ENCODE results near the gene ZNF469.
A peak's percentile ranks its signal among the peaks of the same experiment; 100 is the strongest.
"Not testable (repeated sequence)": the region's sequence is repeated elsewhere in the genome, so short reads cannot be mapped to it uniquely, and the experiment has no call there.

The ZNF469 gene

DNA sequence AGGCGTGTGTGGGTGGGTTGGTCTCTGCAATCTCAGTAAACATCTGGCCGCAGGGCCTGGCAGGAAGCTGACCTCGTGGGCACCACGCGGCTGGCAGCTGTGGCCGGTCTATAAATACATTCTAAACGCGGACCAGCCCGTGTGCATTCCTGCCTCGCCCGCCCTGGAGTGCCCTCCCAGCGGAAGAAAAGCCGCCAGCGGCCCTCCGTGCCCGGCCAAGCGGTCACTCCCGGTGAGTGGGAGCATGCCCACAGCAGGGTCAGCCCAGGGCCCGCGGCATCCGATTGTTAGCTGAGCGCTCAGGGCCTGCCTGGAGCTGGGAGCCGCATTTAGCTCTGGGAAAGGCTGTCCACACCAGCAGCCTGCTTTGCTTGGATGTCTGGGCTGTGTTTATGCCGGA is 10.3 kb downstream of the ZNF469 start:
- DNase-seq (ENCODE audit: low read depth) = no peak

DNA sequence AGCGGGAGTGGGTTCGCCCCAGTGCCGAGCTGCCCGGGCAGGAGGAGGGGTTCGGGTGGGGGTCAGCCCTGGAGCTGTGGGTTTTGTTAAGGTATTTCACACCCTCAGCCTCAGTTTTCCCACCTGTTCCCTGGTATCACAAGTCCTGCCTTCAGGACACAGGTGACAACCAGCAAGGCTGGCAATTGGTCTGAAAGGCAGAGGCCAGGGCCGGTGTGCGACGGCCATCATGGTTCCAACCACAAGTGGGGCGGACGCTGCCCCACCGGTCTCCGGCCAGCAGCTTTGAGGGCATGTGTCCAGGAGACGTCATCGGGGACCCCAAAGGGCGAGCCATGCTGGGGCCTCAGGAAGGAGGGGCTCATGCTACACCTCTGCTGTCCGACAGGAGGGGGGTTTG is 10.8 kb downstream of the ZNF469 start:
- DNase-seq (ENCODE audit: low read depth) = no peak

DNA sequence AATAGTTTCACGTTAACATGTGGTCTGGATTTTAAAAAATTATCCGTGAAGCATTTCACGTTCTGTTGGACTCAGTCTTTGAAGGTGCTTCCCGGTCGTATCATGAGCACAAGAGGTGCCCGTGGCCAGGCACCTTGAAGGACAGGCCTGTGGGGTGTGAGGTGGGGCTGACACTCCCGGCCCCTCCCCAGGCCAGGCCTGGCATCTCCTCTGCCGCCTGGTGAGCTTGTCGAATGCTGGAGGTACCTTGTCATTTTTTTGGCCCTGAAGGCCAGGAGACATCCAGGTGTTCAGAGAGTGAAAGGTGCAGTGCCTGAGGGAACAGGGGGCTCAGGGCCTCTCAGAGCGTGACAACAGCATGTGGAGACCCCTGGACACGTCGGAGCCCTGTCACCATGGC is 11.7 kb downstream of the ZNF469 start:
- DNase-seq (ENCODE audit: low read depth) = no peak

DNA sequence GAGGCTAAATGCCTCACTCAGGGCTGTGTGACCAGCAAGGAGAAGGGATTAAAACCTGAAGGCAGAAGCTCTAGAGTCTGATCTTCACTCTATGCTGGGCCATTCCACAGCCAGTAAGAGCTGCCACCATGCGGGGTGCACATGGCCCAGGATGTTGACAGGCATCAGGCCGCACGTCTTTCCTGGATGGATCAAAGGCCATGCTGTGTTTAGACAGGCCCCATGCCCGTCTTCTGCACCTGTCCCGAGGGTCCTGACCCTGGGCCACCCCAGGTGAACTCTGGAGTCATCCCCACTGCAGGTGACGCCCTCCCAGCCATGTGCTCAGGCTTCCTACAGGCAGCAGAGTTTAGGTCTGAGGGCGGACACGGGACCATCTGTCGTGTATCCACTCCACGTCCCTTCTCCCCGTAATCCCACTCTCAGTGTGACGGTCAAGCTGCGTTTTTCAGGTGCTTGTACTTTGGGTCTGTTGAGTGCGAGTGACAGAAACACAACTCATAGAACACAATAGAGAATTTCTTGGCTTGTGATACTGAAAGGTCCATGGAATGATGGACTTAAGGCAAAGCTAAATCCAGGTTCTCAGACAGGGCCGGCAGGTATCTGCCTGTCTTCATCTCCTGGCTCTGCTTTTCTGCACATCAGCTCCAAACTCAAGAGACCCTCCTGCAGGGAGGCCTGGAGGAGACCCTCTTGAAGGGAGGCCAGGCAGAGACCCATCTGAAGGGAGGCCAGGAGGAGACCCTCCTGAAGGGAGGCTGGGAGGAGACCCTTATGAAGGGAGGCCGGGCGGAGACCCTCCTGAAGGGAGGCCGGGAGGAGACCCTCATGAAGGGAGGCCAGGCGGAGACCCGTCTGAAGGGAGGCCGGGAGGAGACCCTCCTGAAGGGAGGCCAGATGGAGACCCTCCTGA is 13.2 kb downstream of the ZNF469 start:
- no peak for DNase-seq (ENCODE audit: low read depth)

DNA sequence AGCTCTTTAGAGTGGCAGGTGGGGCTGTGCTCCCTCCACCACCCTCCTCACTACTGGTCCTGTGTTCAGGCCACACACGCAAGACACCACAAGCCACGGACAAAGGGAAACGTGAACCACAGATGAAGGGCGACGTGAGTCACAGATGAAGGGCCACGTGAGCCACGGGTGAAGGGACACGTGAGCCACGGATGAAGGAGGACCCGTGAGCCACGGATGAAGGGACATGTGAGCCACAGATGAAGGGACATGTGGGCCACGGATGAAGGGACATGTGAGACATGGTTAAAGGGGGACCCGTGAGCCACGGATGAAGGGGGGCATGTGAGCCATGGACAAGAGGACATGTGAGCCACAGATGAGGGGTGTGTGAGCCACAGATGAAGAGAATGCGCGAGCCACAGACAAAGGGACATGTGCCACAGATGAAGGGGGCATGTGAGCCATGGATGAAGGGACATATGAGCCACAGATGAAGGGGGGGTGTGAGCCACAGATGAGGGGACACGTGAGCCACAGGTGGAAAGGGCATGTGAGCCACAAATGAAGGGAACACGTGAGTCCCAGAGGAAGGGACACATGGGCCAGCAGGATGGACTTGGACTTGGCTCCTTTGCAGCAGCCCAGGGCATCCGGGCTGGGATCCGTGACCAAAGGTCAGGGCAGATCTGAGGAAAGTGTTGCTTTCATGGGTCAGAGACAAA is 15.6 kb downstream of the ZNF469 start:
- DNase-seq (ENCODE audit: low read depth) = no peak

DNA sequence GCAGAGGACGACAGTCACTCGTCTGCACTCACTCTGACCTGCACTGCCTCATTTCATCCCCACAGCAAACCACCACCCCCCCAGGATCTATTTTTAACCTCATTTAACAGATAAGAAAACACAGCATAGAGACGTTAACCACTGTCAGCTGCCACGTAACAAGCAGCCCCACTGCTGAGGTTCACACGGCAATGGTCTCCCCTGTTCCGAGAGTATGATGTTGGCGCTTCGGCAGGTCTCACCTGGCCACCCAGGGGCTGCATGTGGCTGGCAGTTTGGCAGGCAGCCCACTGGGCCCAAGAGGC is 16.1 kb downstream of the ZNF469 start:
- DNase-seq (ENCODE audit: low read depth) = peak; percentile 19

DNA sequence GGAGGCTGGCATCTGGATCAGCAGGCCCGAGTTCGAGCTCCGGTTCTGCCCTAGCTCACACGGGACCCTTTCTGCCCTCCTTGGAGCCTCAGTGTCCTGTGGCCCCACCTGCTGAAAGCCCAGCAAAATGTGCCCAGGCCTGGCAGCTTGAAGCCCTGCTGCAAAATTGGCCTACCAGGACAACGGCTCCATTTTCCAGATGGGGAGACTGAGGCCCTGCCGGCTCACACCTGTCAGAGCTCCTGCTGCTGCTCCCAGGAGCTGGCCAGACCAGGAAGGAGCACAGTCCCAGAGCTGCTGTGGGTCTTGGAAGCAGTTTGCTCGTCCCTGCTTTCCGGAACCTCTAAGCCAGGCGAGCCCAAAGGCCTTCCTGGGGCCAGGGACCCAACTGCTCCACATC is 17.4 kb downstream of the ZNF469 start:
- DNase-seq (ENCODE audit: low read depth) = no peak

DNA sequence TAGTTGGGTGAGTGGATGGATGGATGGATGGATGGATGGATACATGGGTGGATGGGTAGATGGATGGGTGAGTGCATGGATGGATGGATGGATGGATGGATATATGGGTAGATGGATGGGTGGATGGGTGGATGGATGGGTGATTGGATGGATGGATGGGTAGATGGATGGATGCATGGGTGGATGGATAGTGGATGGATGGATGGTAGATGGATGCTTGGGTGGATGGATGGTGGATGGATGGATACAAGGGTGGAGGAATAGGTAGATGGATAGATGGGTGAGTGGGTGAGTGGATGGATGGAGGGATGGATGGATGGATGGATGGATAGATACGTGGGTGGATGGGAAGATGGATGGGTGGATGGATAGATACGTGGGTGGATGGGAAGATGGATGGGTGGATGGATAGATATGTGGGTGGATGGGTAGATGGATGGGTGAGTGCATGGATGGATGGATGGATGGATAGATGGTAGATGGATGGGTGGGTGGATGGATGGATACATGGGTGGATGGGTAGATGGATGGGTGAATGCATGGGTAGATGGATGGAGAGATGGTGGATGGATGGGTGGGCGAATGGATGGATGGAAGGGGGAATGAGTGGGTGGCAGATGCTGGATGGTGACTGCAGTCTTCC is 19.0 kb downstream of the ZNF469 start:
- no peak for DNase-seq (ENCODE audit: low read depth)

DNA sequence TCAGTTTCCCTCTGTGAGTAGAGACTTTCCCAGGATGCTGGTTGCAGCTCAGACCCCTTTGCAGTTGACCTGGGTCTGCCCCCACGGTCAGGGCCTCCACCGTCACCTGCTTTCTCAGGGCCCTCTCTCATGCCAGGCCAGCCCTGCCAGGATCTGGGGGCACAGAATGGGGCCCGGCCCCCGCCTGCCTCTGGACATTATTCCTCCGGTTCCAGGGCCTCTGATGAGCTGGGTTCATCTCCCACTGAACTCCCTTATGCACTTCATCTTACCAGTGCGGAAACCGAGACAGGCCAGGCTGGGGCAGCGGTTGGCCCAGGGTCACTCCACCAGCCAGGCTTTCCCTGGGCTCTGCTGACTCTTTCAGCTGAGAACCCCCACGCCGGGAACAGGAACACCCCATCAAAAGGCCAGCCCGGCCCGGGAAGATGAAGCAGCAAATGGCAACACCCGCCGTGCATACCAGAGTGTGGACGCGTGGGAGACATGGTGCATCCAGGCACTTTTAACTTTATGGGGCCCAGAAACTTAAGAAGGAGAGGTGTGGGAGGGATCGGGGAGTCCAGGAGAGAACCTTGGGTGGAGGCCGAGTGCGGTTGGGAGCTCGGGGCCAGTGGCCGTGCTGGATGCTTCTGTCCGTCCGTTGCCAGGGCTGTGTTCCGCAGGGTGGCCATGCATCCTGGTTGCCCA is 19.9 kb downstream of the ZNF469 start:
- DNase-seq (ENCODE audit: low read depth) = peak; percentile 10

DNA sequence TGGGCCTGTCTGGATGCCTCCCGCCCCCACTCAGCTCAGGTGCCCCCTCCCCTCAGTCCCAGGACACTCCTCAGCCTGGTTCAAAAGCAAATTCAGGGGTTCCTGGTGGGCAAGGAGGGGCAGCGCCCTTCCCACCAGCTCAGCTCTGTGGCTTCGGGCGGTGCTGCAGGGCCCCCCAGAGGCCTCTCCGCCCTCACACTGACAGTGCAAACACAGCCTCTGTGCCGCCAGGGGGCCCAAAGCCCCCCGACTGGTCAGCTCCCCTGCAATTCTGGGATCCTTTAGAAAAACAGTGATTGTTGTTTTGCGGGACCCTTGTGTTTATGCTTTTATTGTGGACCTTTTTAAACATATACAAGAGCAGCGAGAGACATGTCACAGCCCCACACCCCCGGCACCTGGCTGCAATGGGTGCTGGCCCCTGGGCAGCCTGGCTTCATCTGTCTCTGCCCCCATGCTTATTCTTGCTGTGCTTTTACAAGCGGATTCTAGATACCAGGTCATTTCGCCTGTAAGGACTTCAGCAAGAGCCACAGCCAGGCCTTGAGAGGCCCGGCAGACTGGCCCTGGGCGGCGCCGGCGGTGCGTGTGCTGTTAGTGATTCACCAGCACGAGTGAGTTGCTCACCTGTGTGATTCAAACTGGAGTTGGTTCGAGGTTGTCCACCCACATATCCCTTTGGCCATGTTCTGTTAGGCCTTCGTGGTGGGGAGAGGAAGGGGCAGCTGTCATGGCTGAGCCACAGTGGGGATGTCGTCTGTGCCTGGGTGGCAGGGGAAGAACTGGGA is 21.2 kb downstream of the ZNF469 start:
- DNase-seq (ENCODE audit: low read depth) = no peak

DNA sequence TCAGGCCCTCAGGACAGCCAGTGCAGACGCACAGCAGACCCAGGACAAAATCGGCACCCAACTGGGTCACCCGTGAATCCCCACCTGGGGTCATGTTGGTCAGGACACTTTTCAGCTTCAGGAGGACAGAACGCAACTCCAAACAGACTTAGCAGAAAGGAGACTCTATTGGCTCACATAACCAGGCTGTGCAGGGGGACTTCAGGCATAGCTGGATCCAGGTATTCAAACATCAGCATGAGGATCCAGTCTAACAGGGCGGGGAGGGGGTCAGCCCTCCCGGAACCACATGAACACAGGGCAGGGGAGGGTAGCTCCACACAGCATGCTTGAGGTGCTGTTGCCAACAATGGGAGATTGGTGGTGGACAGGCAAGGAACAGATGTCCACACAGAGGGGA is 22.0 kb downstream of the ZNF469 start:
- DNase-seq (ENCODE audit: low read depth) = no peak

DNA sequence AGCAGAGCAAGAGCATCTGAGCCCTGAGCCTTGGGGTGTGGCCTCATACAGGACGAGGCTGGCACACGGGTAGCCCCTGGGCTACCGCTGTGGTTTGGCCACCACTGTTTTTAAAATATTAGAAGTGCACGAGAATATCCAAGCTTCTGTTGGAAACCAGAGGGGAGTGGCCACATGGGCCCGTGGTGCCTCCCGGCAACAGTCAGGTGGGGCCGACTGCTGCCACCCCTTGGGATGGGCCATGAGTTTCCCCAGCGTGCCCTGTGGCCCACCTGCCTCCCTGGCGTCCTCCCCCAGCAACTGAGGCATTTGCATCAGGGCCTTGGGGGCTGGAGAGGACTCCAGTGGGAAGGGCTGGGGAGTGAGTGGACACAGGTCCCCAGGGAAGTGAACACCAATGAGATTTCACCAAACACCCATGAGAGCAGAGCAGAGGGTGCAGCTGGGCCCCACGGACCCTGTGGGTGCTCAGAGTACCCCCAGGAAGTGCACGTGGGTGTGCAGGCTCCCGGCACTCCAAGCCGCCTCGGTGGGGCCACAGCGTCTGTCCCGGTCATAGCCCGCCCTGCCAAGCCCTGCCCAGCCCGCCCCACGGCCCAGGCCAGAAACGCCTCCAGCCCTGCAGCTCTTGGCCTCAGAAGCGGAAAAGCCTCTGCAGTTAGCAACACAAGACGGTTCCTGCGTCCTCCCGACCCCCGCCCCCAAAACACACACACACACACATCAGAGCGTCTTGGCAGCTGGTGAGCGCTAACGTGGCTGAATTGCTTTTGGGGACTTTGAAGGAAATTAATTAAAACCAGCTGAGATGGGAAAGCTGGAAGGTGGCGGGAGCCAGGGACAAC is 22.7 kb downstream of the ZNF469 start:
- DNase-seq (ENCODE audit: low read depth) = peak; percentile 44

DNA sequence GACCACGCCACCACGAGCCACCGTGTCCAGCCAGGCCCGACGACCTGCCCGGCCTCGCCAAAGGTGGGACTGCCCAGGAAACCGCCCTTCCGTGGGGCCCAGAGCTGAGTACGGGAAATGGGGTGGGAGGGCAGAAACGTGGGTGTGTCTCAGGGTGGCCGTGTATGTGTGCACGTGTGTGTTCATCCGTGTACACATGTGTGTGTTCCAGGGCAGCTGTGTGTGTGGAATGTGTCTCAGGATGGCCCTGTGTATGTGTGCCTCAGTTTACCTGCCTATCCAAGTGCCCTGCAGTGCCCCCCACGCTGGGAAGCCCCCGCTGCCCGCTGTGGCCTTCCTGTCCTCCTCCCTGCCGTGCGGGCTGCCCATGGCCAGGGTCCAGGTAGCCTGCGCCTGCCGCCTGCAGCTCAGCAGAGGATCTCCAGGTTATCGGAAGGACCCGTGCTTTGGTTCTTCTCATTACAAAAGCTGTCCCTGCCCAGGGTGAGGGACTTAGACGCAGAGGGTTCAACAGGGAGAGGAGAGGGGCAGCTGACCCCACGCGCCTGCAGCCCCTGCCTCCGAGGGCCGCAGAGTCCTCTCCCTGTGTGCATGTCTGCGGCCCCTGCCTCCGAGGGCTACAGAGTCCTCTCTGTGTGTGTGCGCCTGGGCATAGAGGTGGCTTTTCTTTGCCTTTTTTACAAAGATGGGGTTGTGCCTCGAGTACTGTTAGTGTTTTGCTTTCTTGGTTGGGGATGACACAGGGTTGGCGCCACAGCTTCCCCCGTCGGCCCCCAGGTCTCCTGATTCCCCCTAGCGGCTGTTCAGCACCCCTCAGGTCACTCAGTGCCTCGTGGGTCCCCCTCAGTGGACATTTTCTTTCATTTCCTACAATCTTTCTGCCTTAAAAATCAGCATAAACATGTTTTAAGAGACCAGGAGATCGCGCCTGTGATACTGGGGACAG is 23.6 kb downstream of the ZNF469 start:
- no peak for DNase-seq (ENCODE audit: low read depth)

DNA sequence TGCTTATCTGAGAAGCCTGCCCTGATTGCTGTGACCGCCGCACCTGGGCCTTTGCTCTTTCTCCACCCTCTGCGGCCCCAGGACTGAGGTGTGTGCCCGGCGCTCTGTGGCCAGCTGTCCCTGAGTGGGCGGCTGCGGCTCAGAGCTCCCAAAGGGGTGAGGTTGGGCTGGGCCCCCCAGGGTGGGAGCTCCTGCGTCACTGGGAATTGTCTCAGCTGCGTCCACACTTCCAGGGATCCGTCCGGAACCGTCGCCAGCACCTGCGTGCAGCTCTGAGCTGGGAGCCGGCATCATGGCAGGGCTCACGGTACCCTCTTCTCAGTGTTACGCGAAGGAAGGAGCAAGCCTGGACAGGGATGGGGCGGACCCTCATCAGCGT is 24.3 kb downstream of the ZNF469 start:
- DNase-seq (ENCODE audit: low read depth) = no peak

DNA sequence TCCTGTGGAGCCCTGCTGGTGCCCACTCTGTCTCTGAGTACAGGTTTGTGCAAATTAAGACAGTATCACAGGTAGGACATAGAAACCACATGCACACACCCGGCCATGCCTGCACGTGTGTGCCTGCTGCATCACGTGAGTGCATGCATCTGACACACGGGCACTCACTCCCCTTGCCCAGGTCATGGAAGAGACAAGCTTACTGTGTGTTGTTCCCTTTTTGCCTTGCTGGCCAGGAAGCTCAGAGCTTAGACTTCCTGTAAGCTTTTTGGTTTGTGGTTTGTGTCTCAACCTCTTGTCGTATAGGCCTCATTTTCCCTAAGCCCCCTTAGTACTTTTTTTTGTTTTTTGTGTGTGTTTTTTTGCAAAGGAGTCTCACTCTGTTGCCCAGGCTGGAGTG is 25.0 kb downstream of the ZNF469 start:
- DNase-seq (ENCODE audit: low read depth) = no peak

DNA sequence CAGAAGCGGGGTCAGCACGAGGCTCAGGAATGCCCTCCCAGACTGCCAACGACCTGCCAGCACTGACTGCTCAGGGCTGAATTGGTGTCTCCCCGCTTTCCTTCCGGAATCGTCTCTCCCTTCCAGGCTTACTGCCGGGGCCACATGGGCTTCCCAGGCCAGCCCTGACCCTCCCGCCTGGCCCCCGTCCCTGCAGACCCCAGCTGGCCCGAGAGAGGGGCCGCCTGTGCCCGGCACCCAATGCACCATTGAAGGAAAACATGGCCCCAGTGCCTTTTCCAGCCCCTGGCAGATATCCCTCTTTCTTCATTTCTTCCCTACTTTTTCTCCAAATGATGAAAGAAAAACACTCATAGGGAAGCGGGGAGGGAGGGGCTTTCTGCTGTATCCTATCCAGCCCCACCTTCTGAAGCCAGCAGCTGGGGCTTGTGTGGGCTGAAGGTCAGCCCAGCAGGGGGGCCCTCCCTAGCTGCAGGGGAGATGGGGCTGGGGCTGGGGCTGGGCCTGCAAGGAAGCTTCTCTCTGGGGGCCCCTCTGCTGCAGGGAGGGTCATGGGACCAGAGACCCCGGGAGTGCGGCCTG is 25.9 kb downstream of the ZNF469 start:
- no peak for DNase-seq (ENCODE audit: low read depth)

DNA sequence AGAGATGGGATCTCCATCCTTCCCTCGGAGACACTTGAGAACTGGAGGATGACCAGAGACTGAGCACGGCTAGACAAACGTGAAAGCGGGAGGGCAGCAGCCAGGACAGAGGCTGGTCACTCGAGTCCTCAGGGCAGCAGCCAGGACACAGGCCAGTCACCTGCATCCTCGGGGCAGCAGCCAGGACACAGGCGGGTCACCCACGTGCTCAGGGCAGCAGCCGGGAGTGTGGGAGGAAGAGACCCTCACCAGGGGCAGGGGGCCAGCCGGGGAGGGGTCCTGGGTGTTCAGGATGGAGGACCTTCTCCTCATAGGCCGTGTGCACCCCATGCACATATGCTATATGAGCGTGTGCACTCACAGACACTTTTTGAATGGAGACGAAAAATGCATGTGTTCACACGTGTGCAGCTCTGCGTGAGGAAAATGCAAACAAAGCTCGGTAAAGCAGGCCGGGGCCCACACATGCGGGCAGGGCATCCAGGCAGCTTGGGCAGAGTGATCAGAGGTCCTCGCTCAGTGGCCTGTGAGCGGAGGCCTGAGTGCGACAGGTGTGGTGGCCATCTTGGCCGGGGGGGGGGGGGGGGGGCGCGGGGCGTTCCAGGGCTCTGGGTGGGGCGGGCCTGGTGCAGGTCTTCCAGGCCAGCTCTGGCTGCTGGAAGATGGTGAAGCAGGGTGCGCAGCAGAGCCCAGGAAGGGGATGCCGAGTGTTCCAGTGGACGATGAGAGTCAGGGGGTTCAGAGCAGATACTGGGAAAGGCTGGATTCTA is 26.7 kb downstream of the ZNF469 start:
- no peak for DNase-seq (ENCODE audit: low read depth)

DNA sequence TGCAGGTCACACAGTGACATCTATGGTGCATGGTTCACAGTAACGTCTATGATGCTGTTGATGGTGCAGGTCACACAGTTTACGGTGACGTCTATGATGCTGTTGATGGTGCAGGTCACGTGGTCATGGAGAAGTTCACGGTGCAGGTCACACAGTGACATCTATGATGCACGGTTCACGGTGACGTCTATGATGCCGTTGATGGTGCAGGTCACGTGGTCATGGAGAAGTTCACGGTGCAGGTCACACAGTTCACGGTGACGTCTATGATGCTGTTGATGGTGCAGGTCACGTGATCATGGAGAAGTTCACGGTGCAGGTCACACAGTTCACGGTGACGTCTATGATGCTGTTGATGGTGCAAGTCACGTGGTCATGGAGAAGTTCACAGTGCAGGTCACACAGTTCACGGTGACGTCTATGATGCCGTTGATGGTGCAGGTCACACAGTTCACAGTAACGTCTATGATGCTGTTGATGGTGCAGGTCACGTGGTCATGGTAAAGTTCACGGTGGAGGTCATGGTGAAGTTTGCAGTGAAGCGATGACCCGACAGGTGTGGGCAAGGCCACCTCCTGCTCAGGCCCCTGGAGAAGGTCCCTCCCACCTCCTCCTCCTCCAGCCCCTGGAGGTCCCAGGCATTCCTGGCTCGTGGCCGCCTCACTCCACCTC is 27.7 kb downstream of the ZNF469 start:
- not testable (repeated sequence) for DNase-seq (ENCODE audit: low read depth)
